ENCODE results near the gene SERINC1.
"Not testable (repeated sequence)": the region's sequence is repeated elsewhere in the genome, so short reads cannot be mapped to it uniquely, and the experiment has no call there.

The SERINC1 gene

GRCh38 chr6:122471107-122472021 lies at the start of gene SERINC1:
SERINC1 (minus strand) TSS chr6:122471807; CDS start chr6:122471737, 70 bp downstream.
- DNase-seq (ENCODE audit: low read depth): peak; percentile 90

GRCh38 chr6:122511193-122511924 lies 39.8 kb upstream of the SERINC1 start:
- no peak for DNase-seq (ENCODE audit: low read depth)

DNA sequence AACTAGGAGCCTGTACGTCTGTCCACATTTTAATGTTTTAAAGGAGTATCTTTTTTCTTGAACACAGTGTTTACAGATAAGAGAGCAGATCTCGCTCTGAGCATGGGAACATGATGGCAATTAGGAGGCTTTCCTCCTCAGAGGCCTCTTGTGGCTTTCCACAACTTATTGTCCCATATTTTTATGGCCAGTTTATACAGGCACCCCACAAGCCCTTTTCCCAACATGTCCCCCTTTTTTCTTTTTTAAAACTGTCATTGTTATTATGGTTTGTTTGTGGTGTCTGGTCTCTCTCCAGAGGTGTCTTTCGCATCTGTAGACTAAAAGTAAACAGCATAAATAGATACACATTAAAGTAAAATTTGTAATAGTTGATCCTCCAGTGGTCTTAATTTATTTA lies 33.6 kb upstream of the SERINC1 start:
- DNase-seq (ENCODE audit: low read depth): not testable (repeated sequence)

GRCh38 chr6:122501475-122501874 lies 29.9 kb upstream of the SERINC1 start:
- DNase-seq (ENCODE audit: low read depth): no peak

- no peak for DNase-seq (ENCODE audit: low read depth)
These were observed 24.0 kb upstream of the SERINC1 start for GRCh38 chr6:122495612-122496011.

DNA sequence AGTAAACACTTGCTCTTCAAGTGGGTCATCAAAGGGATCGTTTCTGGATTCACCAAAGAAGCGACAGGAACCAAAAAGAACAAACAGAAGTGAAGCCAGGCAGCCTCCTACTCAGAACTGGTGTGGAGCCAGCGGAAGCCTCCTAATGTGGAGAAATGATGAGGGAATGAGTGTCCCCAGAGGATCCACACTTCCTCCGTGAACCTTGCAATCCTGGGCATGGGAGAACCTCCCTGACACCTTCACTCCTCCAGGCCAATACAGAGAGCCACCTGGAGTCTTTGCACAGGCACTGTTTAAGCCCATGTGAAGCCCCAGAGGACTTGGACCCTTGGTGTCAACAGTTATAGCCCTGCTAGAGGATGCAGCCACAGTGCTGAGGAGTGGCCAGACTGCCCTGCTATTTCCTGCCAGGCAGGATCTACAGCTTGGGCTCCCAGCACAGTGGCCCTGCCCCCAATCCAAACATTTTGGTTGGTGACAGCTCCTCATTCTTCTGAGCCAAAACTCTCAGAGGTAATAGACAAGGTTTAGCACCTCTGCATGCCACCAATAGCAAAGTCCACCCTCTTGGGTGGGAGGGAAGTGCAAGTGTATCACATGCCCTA lies 23.2 kb upstream of the SERINC1 start:
- no peak for DNase-seq (ENCODE audit: low read depth)

DNA sequence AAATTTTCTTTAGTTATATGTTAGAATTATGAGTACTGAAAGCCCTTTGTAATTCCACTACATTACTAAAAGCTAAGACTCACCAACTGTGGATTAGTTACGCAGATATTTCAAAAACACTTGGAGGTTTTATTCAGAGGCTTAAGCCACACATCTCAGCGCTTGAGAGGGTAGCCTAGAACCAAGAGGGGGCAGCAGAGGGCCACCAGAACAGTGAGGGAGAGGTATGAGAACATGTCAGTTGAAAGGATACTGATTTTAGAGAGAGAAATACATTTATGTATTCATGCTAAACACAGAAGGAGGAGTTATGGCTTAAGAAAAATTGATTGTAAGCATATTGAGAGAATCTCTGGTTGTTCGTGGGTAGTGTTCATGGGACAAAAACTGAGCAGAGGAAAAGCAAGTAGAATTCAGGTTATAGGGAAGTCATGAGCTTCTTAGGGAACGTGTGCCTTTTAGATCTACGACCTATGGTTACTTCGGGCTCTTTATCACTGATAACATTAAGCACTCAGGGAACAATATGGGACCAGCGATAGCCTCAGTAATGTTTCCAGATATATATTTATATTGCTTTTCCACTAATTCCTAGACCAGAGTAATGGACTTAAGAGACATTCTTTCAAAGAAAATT lies 20.4 kb upstream of the SERINC1 start:
- DNase-seq (ENCODE audit: low read depth): peak; percentile 32

- no peak for DNase-seq (ENCODE audit: low read depth)
These were observed 19.0 kb upstream of the SERINC1 start for GRCh38 chr6:122490607-122491006.

DNA sequence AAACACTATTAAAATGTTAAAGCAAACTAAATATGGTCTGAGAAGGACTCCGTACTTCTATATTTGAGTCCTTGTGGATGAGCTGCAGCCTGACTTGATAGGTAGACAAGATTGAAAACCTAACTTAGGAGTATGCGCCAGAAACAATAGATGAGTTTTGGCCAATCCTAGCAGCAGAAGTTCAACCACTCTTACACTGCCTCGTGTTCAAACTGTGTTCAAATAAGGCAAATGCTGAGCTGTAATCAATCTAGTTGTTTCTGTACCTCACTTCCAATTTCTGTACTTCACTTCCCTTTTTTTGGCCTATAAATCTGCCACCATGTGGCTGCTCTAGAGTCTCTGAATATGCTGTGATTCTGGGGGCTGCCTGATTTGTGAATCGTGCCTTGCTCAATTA lies 13.2 kb upstream of the SERINC1 start:
- DNase-seq (ENCODE audit: low read depth): no peak

- no peak for DNase-seq (ENCODE audit: low read depth)
These were observed 11.1 kb upstream of the SERINC1 start for GRCh38 chr6:122482750-122483080.

GRCh38 chr6:122476131-122476530 lies 4.5 kb upstream of the SERINC1 start:
- DNase-seq (ENCODE audit: low read depth): no peak

GRCh38 chr6:122472022-122472340 lies 374 bp upstream of the SERINC1 start:
- DNase-seq (ENCODE audit: low read depth): no peak

- DNase-seq (ENCODE audit: low read depth): no peak
These were observed 9.7 kb downstream of the SERINC1 start for GRCh38 chr6:122461885-122462284.

DNA sequence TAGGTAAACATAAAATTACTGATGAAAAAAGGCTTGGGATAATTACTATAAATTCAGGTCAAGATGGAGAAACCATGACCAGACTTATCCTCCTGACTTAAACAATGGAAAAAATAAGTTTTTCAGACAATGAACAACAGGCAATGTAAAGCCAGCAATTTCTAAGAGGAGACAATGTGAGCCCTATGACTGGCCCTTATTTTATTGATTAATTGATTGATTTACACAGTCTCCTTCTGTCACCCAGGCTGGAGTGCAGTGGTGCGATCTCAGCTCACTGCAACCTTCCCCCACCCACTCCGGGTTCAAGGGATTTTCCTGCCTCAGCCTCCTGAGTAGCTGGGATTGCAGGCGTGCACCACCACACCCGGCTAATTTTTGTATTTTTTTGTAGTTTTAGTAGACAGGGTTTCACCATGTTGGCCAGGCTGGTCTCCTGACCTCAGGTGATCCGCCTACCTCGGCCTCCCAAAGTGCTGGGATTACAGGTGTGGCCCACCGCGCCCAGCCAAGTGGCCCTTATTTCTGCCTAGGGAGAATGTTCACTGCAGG lies 11.7 kb downstream of the SERINC1 start:
- DNase-seq (ENCODE audit: low read depth): not testable (repeated sequence)

- DNase-seq (ENCODE audit: low read depth): no peak
These were observed 12.4 kb downstream of the SERINC1 start for GRCh38 chr6:122459240-122459639.

DNA sequence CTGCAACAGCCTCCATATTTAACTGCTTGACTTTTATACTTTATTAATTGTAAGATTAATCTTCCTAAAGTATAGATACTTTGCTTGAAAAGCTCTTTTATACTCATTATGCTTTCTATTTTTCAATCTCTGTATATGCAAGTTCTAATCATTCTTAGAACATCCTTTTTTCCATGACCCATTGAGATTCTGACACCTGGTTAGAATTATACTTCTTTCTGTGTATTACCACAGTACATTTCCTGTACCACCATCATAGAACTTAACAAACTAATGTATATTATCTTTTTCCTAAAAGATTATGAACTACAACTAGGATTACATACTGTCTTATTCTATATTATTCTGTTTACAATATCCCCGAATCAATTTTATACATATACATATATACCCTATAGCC lies 13.5 kb downstream of the SERINC1 start:
- no peak for DNase-seq (ENCODE audit: low read depth)

DNA sequence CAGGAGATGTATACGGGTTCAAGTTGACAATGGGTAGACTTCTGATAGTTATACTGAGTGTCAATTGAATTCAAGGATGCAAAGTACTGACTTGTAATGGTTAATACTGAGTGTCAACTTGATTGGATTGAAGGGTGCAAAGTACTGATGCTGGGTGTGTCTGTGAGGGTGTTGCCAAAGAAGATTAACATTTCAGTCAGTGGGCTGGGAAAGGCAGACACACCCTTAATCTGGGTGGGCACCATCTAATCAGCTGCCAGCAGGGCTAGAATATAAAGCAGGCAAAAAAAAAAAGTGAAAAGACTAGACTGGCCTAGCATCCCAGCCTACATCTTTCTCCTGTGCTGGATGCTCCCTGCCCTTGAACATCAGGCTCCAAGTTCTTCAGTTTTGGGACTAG lies 16.5 kb downstream of the SERINC1 start:
- not testable (repeated sequence) for DNase-seq (ENCODE audit: low read depth)

DNA sequence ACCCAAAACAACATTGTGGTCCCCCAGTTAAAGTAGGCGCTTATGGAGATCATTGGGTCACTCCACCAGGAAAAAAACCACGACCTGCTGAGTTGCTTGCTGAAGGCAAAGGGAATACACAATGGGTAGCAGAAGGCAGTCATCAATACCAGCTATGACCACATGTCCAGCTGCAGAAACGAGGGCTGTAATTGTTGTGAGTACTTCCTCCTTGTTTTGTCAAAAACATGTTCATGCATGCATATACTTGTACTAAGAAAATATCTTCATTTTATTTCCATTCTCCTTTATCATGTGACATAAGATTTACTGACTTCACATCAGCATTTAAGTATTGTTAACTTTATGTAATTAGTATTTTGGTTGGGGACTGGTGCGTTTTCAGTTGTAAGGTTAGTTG lies 16.9 kb downstream of the SERINC1 start:
- no peak for DNase-seq (ENCODE audit: low read depth)

- DNase-seq (ENCODE audit: low read depth): no peak
These were observed 19.1 kb downstream of the SERINC1 start for GRCh38 chr6:122452509-122452908.

DNA sequence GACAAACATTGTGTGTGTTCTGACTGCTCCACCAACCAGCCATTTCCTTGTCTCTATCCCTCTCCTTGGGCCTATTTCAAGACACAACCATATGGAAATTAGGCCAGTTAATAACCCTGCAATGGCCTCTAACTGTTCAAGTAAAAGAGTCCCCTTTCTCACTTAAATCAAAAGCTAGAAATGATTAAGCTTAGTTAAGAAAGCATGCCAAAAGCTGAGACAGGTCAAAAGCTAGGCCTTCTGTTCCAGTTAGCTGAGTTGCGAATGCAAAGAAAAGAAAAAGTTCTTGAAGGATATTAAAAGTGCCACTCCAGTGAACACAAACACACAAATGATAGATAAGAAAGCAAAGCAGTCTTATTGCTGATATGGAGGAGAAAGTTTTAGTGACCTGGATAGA lies 22.5 kb downstream of the SERINC1 start:
- DNase-seq (ENCODE audit: low read depth): no peak

GRCh38 chr6:122445274-122445673 lies 26.3 kb downstream of the SERINC1 start:
- no peak for DNase-seq (ENCODE audit: low read depth)

- no peak for DNase-seq (ENCODE audit: low read depth)
These were observed 32.6 kb downstream of the SERINC1 start for GRCh38 chr6:122438975-122439374.
